ENCODE measurements around the gene MAPKAP1.

The MAPKAP1 gene

GRCh38 chr9:125617087-125617486, 89.9 kb downstream of the MAPKAP1 start:
- Mint-ChIP-seq H3K27ac (no peak overlapping the region), H3K27me3 (no peaks in the 10 kb centered on the region), H3K4me1 (ENCODE audit: low read depth in 2 of 2) (peaks cover 13 to 28% of the 10 kb centered on the region in 2 donors), H3K9me3 (no peaks in the 10 kb centered on the region), H3K4me3 (no peak overlapping the region), H3K36me3 (ENCODE audit: insufficient read depth) (no peaks in the 10 kb centered on the region)
- DNase-seq, result no peak
- no peak for ATAC-seq (replicated peaks)

- ATAC-seq (replicated peaks) (no peak), DNase-seq (no peak)
- no peaks in the 10 kb centered on the region for H3K27me3 Mint-ChIP-seq
- H3K9me3 Mint-ChIP-seq, result no peaks in the 10 kb centered on the region
- H3K36me3 Mint-ChIP-seq (ENCODE audit: insufficient read depth), result no peaks in the 10 kb centered on the region
- peak overlapping the region in 1 of 2 donors; percentile 62 for H3K27ac Mint-ChIP-seq
- H3K4me1 Mint-ChIP-seq (ENCODE audit: low read depth in 2 of 2), result peaks cover 18 to 43% of the 10 kb centered on the region in 2 donors
- no peak overlapping the region for H3K4me3 Mint-ChIP-seq
Observed at GRCh38 chr9:125613141-125613540, 93.9 kb downstream of the MAPKAP1 start.

GRCh38 chr9:125612616-125613015, 94.4 kb downstream of the MAPKAP1 start:
- Mint-ChIP-seq H3K9me3 (no peaks in the 10 kb centered on the region), H3K4me1 (ENCODE audit: low read depth in 2 of 2) (peaks cover 18 to 44% of the 10 kb centered on the region in 2 donors), H3K36me3 (ENCODE audit: insufficient read depth) (no peaks in the 10 kb centered on the region), H3K27me3 (no peaks in the 10 kb centered on the region), H3K4me3 (no peak overlapping the region), H3K27ac (no peak overlapping the region)
- no peak for ATAC-seq (replicated peaks)
- DNase-seq, result no peak

GRCh38 chr9:125611121-125611765, 95.8 kb downstream of the MAPKAP1 start:
- H3K36me3 Mint-ChIP-seq (ENCODE audit: insufficient read depth), result no peaks in the 10 kb centered on the region
- H3K27ac Mint-ChIP-seq, result no peak overlapping the region
- peaks cover 24 to 51% of the 10 kb centered on the region in 2 donors for H3K4me1 Mint-ChIP-seq (ENCODE audit: low read depth in 2 of 2)

GRCh38 chr9:125609744-125610143, 97.3 kb downstream of the MAPKAP1 start:
- Mint-ChIP-seq H3K36me3 (ENCODE audit: insufficient read depth) (no peaks in the 10 kb centered on the region), H3K9me3 (no peaks in the 10 kb centered on the region), H3K4me1 (ENCODE audit: low read depth in 2 of 2) (peaks cover 28 to 59% of the 10 kb centered on the region in 2 donors), H3K27ac (no peak overlapping the region), H3K4me3 (no peak overlapping the region), H3K27me3 (no peaks in the 10 kb centered on the region)
- DNase-seq, result no peak
- no peak for ATAC-seq (replicated peaks)

More at GRCh38 chr9:125611121-125611765, 95.8 kb downstream of the MAPKAP1 start:
- Mint-ChIP-seq H3K4me3 (no peak overlapping the region), H3K9me3 (no peaks in the 10 kb centered on the region), H3K27me3 (no peaks in the 10 kb centered on the region)
- DNase-seq (no peak), ATAC-seq (replicated peaks) (no peak)

- H3K36me3 Mint-ChIP-seq (ENCODE audit: insufficient read depth), result no peaks in the 10 kb centered on the region
- H3K4me3 Mint-ChIP-seq, result no peak overlapping the region
- peaks cover 28 to 59% of the 10 kb centered on the region in 2 donors for H3K4me1 Mint-ChIP-seq (ENCODE audit: low read depth in 2 of 2)
- ATAC-seq (replicated peaks), result no peak
- H3K27ac Mint-ChIP-seq, result no peak overlapping the region
- no peaks in the 10 kb centered on the region for H3K9me3 Mint-ChIP-seq
- no peak for DNase-seq
- no peaks in the 10 kb centered on the region for H3K27me3 Mint-ChIP-seq
Observed at GRCh38 chr9:125608489-125609224, 98.4 kb downstream of the MAPKAP1 start.

- no peak for DNase-seq
- no peaks in the 10 kb centered on the region for H3K27me3 Mint-ChIP-seq
- no peak for ATAC-seq (replicated peaks)
- no peaks in the 10 kb centered on the region for H3K9me3 Mint-ChIP-seq
- H3K4me3 Mint-ChIP-seq, result no peak overlapping the region
- no peaks in the 10 kb centered on the region for H3K36me3 Mint-ChIP-seq (ENCODE audit: insufficient read depth)
- peaks cover 24 to 47% of the 10 kb centered on the region in 2 donors for H3K4me1 Mint-ChIP-seq (ENCODE audit: low read depth in 2 of 2)
- H3K27ac Mint-ChIP-seq, result no peak overlapping the region
Observed at GRCh38 chr9:125604196-125604595, 102.8 kb downstream of the MAPKAP1 start.

GRCh38 chr9:125603478-125604021, 103.5 kb downstream of the MAPKAP1 start:
- no peak overlapping the region for H3K4me3 Mint-ChIP-seq
- ATAC-seq (replicated peaks) (no peak), DNase-seq (no peak)
- H3K9me3 Mint-ChIP-seq, result no peaks in the 10 kb centered on the region
- peaks cover 23 to 42% of the 10 kb centered on the region in 2 donors for H3K4me1 Mint-ChIP-seq (ENCODE audit: low read depth in 2 of 2)
- no peak overlapping the region for H3K27ac Mint-ChIP-seq
- no peaks in the 10 kb centered on the region for H3K36me3 Mint-ChIP-seq (ENCODE audit: insufficient read depth)
- no peaks in the 10 kb centered on the region for H3K27me3 Mint-ChIP-seq

GRCh38 chr9:125601961-125602360, 105.0 kb downstream of the MAPKAP1 start:
- no peaks in the 10 kb centered on the region for H3K36me3 Mint-ChIP-seq (ENCODE audit: insufficient read depth)
- ATAC-seq (replicated peaks), result no peak
- no peak overlapping the region for H3K4me3 Mint-ChIP-seq
- peak overlapping the region in 1 of 2 donors; percentile 64 for H3K27ac Mint-ChIP-seq
- no peak for DNase-seq
- no peaks in the 10 kb centered on the region for H3K27me3 Mint-ChIP-seq
- peaks cover 19 to 35% of the 10 kb centered on the region in 2 donors for H3K4me1 Mint-ChIP-seq (ENCODE audit: low read depth in 2 of 2)
- no peaks in the 10 kb centered on the region for H3K9me3 Mint-ChIP-seq

- Mint-ChIP-seq H3K27me3 (no peaks in the 10 kb centered on the region), H3K4me3 (no peak overlapping the region), H3K36me3 (ENCODE audit: insufficient read depth) (peaks cover 4% of the 10 kb centered on the region), H3K4me1 (ENCODE audit: low read depth in 2 of 2) (peaks cover 18 to 28% of the 10 kb centered on the region in 2 donors), H3K27ac (peak overlapping the region in 1 of 2 donors; percentile 24), H3K9me3 (no peaks in the 10 kb centered on the region)
- no peak for DNase-seq
- no peak for ATAC-seq (replicated peaks)
Observed at GRCh38 chr9:125600194-125600593, 106.8 kb downstream of the MAPKAP1 start.

- Mint-ChIP-seq H3K4me1 (ENCODE audit: low read depth in 2 of 2) (peaks cover 20 to 30% of the 10 kb centered on the region in 2 donors), H3K27me3 (no peaks in the 10 kb centered on the region), H3K27ac (no peak overlapping the region), H3K4me3 (no peak overlapping the region), H3K9me3 (no peaks in the 10 kb centered on the region), H3K36me3 (ENCODE audit: insufficient read depth) (peaks cover 4% of the 10 kb centered on the region)
- DNase-seq (no peak), ATAC-seq (replicated peaks) (no peak)
Observed at GRCh38 chr9:125594223-125594610, 112.8 kb downstream of the MAPKAP1 start.

GRCh38 chr9:125593581-125594222, 113.3 kb downstream of the MAPKAP1 start:
- H3K36me3 Mint-ChIP-seq (ENCODE audit: insufficient read depth), result peaks cover 4% of the 10 kb centered on the region
- no peak for ATAC-seq (replicated peaks)
- H3K4me1 Mint-ChIP-seq (ENCODE audit: low read depth in 2 of 2), result peaks cover 23 to 32% of the 10 kb centered on the region in 2 donors
- H3K9me3 Mint-ChIP-seq, result no peaks in the 10 kb centered on the region
- no peak overlapping the region for H3K27ac Mint-ChIP-seq
- no peak for DNase-seq
- no peak overlapping the region for H3K4me3 Mint-ChIP-seq
- H3K27me3 Mint-ChIP-seq, result no peaks in the 10 kb centered on the region

GRCh38 chr9:125591888-125592287, 115.1 kb downstream of the MAPKAP1 start:
- Mint-ChIP-seq H3K4me3 (no peak overlapping the region), H3K4me1 (ENCODE audit: low read depth in 2 of 2) (peaks cover 25 to 39% of the 10 kb centered on the region in 2 donors), H3K27me3 (no peaks in the 10 kb centered on the region), H3K27ac (no peak overlapping the region), H3K9me3 (no peaks in the 10 kb centered on the region), H3K36me3 (ENCODE audit: insufficient read depth) (peaks cover 8% of the 10 kb centered on the region)
- ATAC-seq (replicated peaks), result no peak
- no peak for DNase-seq

Measured in effector memory CD8-positive, alpha-beta T cell (primary cell).